SU-DHL-6 (cell line): ENCODE data around the gene CRTAC1.

Experiments
- H2AFZ ChIP-seq: fragments of 200-600 bp; sonication (generic); 2 replicates; pipeline ENCODE4 v1.6.1; 2014; ENCODE audit warnings: low read depth, mild to moderate bottlenecking, moderate library complexity, mixed read lengths, antibody characterized with exemption, low read length; ENCODE audit not compliant: severe bottlenecking
- H3F3A ChIP-seq: fragments of 200-600 bp; shearing (Covaris generic); 2 replicates; pipeline ENCODE4 v1.6.0; 2016; ENCODE audit warnings: antibody characterized with exemption, mild to moderate bottlenecking; ENCODE audit not compliant: insufficient read depth
- H3K27ac ChIP-seq: fragments of 200-600 bp; sonication (generic); 2 replicates; pipeline ENCODE4 v1.5.1; 2016; ENCODE audit warnings: low read depth, mild to moderate bottlenecking, low read length, moderate library complexity, mixed read lengths
- H3K27me3 ChIP-seq: fragments of 200-600 bp; sonication (generic), shearing (Covaris generic); 2 replicates; pipeline ENCODE4 v1.6.0; 2014; ENCODE audit warnings: mild to moderate bottlenecking, low read length
- H3K36me3 ChIP-seq: fragments of 200-600 bp; sonication (generic); 2 replicates; pipeline ENCODE4 v1.6.1; 2014; ENCODE audit warnings: mild to moderate bottlenecking, low read length, mixed read lengths
- H3K4me2 ChIP-seq: fragments of 300-600, 200-600 bp; shearing (Covaris generic), sonication (generic); 2 replicates; pipeline ENCODE4 v1.6.0; 2014; ENCODE audit warnings: low read length, low read depth, mild to moderate bottlenecking; ENCODE audit not compliant: poor library complexity, severe bottlenecking
- H3K4me3 ChIP-seq: fragments of 200-600 bp; sonication (generic); 2 replicates; pipeline ENCODE4 v1.5.1; 2014; ENCODE audit warnings: antibody characterized with exemption, low read length, mild to moderate bottlenecking, mixed read lengths; ENCODE audit not compliant: insufficient read depth, poor library complexity, severe bottlenecking
- H3K79me2 ChIP-seq: fragments of 200-600 bp; sonication (generic); 2 replicates; pipeline ENCODE4 v1.6.1; 2014; ENCODE audit warnings: mild to moderate bottlenecking, low read length, moderate library complexity; ENCODE audit not compliant: insufficient read depth
- H3K9ac ChIP-seq: fragments of 200-600 bp; sonication (generic); 2 replicates; pipeline ENCODE4 v1.7.0; 2014; ENCODE audit warnings: mild to moderate bottlenecking, low read length
- H3K9me2 ChIP-seq: fragments of 200-600 bp; sonication (generic); replicated peaks from 2 replicates; pipeline ENCODE4 v1.6.1; 2014; ENCODE audit warnings: low read length; ENCODE audit not compliant: insufficient read depth
- H3K9me3 ChIP-seq: fragments of 200-600 bp; sonication (generic); 2 replicates; pipeline ENCODE4 v1.6.1; 2014; ENCODE audit warnings: low read length, mixed read lengths; ENCODE audit not compliant: insufficient read depth
- H4K20me1 ChIP-seq: fragments of 200-600 bp; sonication (generic); 2 replicates; pipeline ENCODE4 v1.6.1; 2014; ENCODE audit warnings: low read depth, mild to moderate bottlenecking, antibody characterized with exemption, low read length, moderate library complexity, mixed read lengths
- EZH2phosphoT487 ChIP-seq: fragments of 200-600 bp; sonication (generic), shearing (Covaris generic); conservative IDR thresholded peaks from 2 replicates; pipeline ENCODE4 v1.6.1; 2018; ENCODE audit warnings: mild to moderate bottlenecking, antibody characterized with exemption, low read length, moderate library complexity, mixed read lengths
- TF ChIP-seq, protein P1 (sequence below): fragments of 200-600 bp; sonication (generic); IDR thresholded peaks from one replicate; pipeline ENCODE4 v1.5.1; 2017; ENCODE audit warnings: antibody characterized with exemption, mild to moderate bottlenecking, low read length, moderate library complexity; ENCODE audit not compliant: insufficient read depth, poor library complexity, severe bottlenecking

Gene CRTAC1

DNA sequence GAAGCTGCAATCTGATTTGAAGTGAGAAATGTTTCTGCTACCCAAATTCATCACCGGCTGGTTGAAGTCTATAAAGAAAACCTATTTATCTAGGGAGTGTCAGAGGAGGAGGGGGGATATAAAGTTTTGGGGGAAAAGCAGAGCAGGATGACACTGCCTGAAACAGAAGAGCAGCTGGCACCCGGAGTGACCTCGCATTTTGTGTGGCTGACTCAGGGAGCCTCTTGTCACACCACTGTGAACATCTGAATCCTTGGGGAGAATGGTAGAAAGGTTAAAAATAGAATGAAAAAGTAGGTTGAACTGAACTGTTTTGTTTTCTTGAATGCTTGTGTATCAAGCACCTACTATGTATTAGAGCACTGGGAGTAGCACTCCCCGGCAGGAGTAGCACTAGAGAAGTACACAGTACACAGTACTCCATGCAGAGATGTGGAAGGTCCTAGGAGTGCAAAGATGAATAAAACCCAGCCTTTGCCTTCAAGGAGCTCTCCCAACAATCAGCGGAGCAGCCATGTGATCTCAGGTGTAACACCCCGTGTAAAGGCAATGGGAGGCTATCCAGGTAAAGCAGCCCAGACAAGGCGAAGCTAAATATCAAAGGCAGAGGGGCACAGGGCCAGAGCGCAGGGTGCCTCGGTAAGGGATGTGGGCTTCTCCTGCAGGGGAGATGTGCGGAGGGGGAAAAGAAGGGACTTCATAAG, 13.5 kb downstream of the CRTAC1 start:
- no peaks in the 10 kb centered on the region for H3F3A ChIP-seq
- TF ChIP-seq, protein P1, sequence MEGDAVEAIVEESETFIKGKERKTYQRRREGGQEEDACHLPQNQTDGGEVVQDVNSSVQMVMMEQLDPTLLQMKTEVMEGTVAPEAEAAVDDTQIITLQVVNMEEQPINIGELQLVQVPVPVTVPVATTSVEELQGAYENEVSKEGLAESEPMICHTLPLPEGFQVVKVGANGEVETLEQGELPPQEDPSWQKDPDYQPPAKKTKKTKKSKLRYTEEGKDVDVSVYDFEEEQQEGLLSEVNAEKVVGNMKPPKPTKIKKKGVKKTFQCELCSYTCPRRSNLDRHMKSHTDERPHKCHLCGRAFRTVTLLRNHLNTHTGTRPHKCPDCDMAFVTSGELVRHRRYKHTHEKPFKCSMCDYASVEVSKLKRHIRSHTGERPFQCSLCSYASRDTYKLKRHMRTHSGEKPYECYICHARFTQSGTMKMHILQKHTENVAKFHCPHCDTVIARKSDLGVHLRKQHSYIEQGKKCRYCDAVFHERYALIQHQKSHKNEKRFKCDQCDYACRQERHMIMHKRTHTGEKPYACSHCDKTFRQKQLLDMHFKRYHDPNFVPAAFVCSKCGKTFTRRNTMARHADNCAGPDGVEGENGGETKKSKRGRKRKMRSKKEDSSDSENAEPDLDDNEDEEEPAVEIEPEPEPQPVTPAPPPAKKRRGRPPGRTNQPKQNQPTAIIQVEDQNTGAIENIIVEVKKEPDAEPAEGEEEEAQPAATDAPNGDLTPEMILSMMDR, result no peak
- TF ChIP-seq EZH2phosphoT487, result no peak
- no peak overlapping the region for H3K27ac ChIP-seq

DNA sequence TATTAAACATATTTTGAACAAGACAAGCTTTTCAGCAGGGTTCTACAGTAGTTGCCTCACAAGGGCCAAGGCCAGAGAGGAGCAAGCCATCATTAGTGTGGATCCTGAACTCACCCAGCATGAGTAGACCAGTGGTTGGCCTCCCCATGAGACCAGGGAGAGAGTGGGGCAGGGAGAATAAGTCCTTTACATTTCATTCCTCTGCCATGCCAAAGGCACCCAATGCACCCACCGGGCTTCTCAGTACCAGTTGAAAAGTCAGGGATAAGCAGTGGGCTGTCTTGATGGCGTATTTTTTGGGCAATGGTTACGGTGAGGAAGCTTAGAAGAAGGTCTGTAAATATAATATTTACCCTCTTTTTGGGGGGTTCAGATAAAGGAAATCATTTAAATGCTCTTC, 16.6 kb downstream of the CRTAC1 start:
- TF ChIP-seq, protein P1, result no peak
- TF ChIP-seq EZH2phosphoT487, result no peak
- Histone ChIP-seq H3K4me2 (no peak overlapping the region), H3K9me2 (no peaks in the 10 kb centered on the region), H3K36me3 (no peaks in the 10 kb centered on the region), H3K9me3 (no peaks in the 10 kb centered on the region), H3F3A (no peaks in the 10 kb centered on the region), H3K79me2 (no peaks in the 10 kb centered on the region), H4K20me1 (no peaks in the 10 kb centered on the region), H2AFZ (no peak overlapping the region), H3K27ac (no peak overlapping the region), H3K27me3 (no peaks in the 10 kb centered on the region), H3K9ac (no peak overlapping the region), H3K4me3 (no peak overlapping the region)

More for the DNA sequence above, 13.5 kb downstream of the CRTAC1 start:
- Histone ChIP-seq H3K36me3 (no peaks in the 10 kb centered on the region), H3K9me2 (no peaks in the 10 kb centered on the region), H3K4me2 (no peak overlapping the region), H3K9ac (no peak overlapping the region), H3K27me3 (no peaks in the 10 kb centered on the region), H3K4me3 (no peak overlapping the region), H2AFZ (no peak overlapping the region), H3K9me3 (no peaks in the 10 kb centered on the region), H4K20me1 (no peaks in the 10 kb centered on the region), H3K79me2 (no peaks in the 10 kb centered on the region)

DNA sequence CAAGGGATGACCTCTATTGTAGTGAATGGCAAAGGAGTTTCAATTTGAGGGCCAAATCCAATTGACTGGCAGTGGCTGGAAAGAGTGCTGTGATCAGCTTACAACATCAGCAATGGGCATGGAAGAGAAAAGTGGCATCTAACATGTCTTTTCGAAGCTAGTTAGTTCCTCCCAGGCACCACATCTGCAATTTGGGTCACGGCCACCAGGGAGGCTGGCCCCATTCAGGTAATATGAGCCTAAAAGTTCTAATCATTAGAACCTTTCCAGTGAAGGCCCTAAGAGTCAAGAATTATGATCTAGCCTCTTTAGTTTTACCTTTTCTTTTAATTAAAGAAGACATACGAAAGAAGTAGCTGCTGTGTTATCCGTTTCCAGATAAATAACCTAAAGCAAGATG, 17.3 kb downstream of the CRTAC1 start:
- H3K9ac ChIP-seq, result no peak overlapping the region
- no peak overlapping the region for H2AFZ ChIP-seq
- no peaks in the 10 kb centered on the region for H3K9me2 ChIP-seq
- H4K20me1 ChIP-seq, result no peaks in the 10 kb centered on the region
- no peak overlapping the region for H3K4me2 ChIP-seq
- H3K27me3 ChIP-seq, result no peaks in the 10 kb centered on the region
- no peak overlapping the region for H3K4me3 ChIP-seq
- no peaks in the 10 kb centered on the region for H3K9me3 ChIP-seq
- no peaks in the 10 kb centered on the region for H3K36me3 ChIP-seq
- H3F3A ChIP-seq, result no peaks in the 10 kb centered on the region
- H3K27ac ChIP-seq, result no peak overlapping the region
- no peaks in the 10 kb centered on the region for H3K79me2 ChIP-seq
- TF ChIP-seq EZH2phosphoT487, result no peak
- TF ChIP-seq, protein P1, result no peak
